Measurements from ENCODE around the gene NRL. TPM values are rescaled to one million over a fixed set of nuclear protein-coding genes. Genes with fewer than 3 reads are reported as not detected.

NRL gene
- total and polyA plus RNA-seq, 9 of the 15 experiments (the other 6 are each of a cell fraction or from before 2014, with no cell fraction given), result 0.07 to 2.7 (median 1.4) TPM; not detected in 1

GRCh38 chr14:24080888-24081738, 33.6 kb downstream of the NRL start (continued):
- no peak for TF ChIP-seq ZBTB11 (CRISPR knock-in tag; IDR thresholded peaks at IDR 0.05)
- TF ChIP-seq NCOA6 (IDR thresholded peaks at IDR 0.05), result no peak
- TF ChIP-seq GTF3C2 (IDR thresholded peaks at IDR 0.05; ENCODE audit: borderline replicate concordance, extremely low read depth, insufficient read length), result no peak
- no peak for TF ChIP-seq ZFP1 (CRISPR knock-in tag; IDR thresholded peaks at IDR 0.05)
- TF ChIP-seq RBM17 (IDR thresholded peaks at IDR 0.05; ENCODE audit: borderline replicate concordance, low read depth, low read length), result no peak
- no peak for TF ChIP-seq ZNF24 (IDR thresholded peaks at IDR 0.05)
- no peak for TF ChIP-seq AFF4 (CRISPR knock-in tag; IDR thresholded peaks at IDR 0.05)
- TF ChIP-seq BHLHE40 (IDR thresholded peaks at IDR 0.05; ENCODE audit: low read length), result peak; percentile 51; the same call in 1 of the 2 replicates
- TF ChIP-seq POLR3A (IDR thresholded peaks at IDR 0.05; ENCODE audit: borderline replicate concordance, extremely low read depth, insufficient read depth, insufficient read length), result no peak
- no peak for TF ChIP-seq NFATC3 (IDR thresholded peaks at IDR 0.05)
- no peak for TF ChIP-seq RFX5 (IDR thresholded peaks at IDR 0.05; ENCODE audit: low read depth, low read length)
- no peak for TF ChIP-seq POU5F1 (IDR thresholded peaks at IDR 0.05; ENCODE audit: borderline replicate concordance, low read depth, low read length, partially characterized antibody)
- TF ChIP-seq CHD1 (IDR thresholded peaks at IDR 0.05; ENCODE audit: low read length), result no peak
- TF ChIP-seq TBP (optimal IDR thresholded peaks at IDR 0.05; ENCODE audit: low read depth, low read length), result peak; percentile 29
- peak; percentile 66; the same call in 1 of the 2 replicates for TF ChIP-seq L3MBTL2 (IDR thresholded peaks at IDR 0.05)
